HG03066 (cell line): Measurements from ENCODE around the gene PSMB10.
"Not testable (repeated sequence)": the region's sequence is repeated elsewhere in the genome, so short reads cannot be mapped to it uniquely, and the experiment has no call there.

Source experiments
- ATAC-seq: cut with Tn5 transposase; IDR thresholded peaks from one replicate; pipeline ENCODE4 v1.9.1; 2021; ENCODE audit warnings: low read depth; ENCODE audit not compliant: unreplicated experiment

The PSMB10 gene

GRCh38 chr16:67928147-67928546, 8.5 kb downstream of the PSMB10 start:
- ATAC-seq, result no peak

GRCh38 chr16:67927131-67927941, 9.3 kb downstream of the PSMB10 start:
- ATAC-seq, result no peak

GRCh38 chr16:67926181-67926750, 10.4 kb downstream of the PSMB10 start:
- ATAC-seq, result no peak

GRCh38 chr16:67924140-67924906, 12.3 kb downstream of the PSMB10 start:
- no peak for ATAC-seq

- ATAC-seq, result no peak
Observed at GRCh38 chr16:67923414-67924116, 13.1 kb downstream of the PSMB10 start.

- ATAC-seq, result no peak
Observed at GRCh38 chr16:67922740-67923139, 13.9 kb downstream of the PSMB10 start.

GRCh38 chr16:67922221-67922620, 14.4 kb downstream of the PSMB10 start:
- ATAC-seq, result no peak

GRCh38 chr16:67919622-67920221, 16.9 kb downstream of the PSMB10 start:
- no peak for ATAC-seq

GRCh38 chr16:67917852-67918236, 18.8 kb downstream of the PSMB10 start:
- ATAC-seq, result no peak

GRCh38 chr16:67917140-67917851, 19.4 kb downstream of the PSMB10 start:
- no peak for ATAC-seq

GRCh38 chr16:67915831-67916723, 20.6 kb downstream of the PSMB10 start:
- ATAC-seq, result no peak

GRCh38 chr16:67915496-67915769, 21.2 kb downstream of the PSMB10 start:
- not testable (repeated sequence) for ATAC-seq

- ATAC-seq, result no peak
Observed at GRCh38 chr16:67914758-67915495, 21.7 kb downstream of the PSMB10 start.

GRCh38 chr16:67910158-67910557, 26.5 kb downstream of the PSMB10 start:
- no peak for ATAC-seq

GRCh38 chr16:67909056-67909742, 27.5 kb downstream of the PSMB10 start:
- no peak for ATAC-seq

GRCh38 chr16:67907397-67908180, 29.1 kb downstream of the PSMB10 start:
- ATAC-seq, result no peak

- ATAC-seq, result no peak
Observed at GRCh38 chr16:67902831-67903230, 33.8 kb downstream of the PSMB10 start.
